Activated T-cell treated with anti-CD3 and anti-CD28 coated beads for 4 hours (primary cell): ENCODE results near the gene JOSD1.
"Not testable (repeated sequence)": the region's sequence is repeated elsewhere in the genome, so short reads cannot be mapped to it uniquely, and the experiment has no call there.

ENCODE experiments used
- DNase-seq: peaks from one replicate; pipeline ENCODE4 v3.0.0-alpha.2; 2020

Gene JOSD1

GRCh38 chr22:38675833-38676232 lies 24.9 kb downstream of the JOSD1 start:
- DNase-seq, result no peak

- no peak for DNase-seq
Measured at GRCh38 chr22:38674888-38675287, 25.9 kb downstream of the JOSD1 start.

- peak; percentile 9 for DNase-seq
Measured at GRCh38 chr22:38657045-38657909, 43.5 kb downstream of the JOSD1 start.

GRCh38 chr22:38656256-38657044 lies 44.3 kb downstream of the JOSD1 start, which contains the start of the genes CBY1 and FAM227A:
Gene CBY1 (plus strand): TSS chr22:38656638. CDS start chr22:38668055, 11,417 bp downstream.
Gene FAM227A (minus strand): TSS chr22:38656392. CDS start chr22:38650168, 6,224 bp downstream.
- DNase-seq, result peak; percentile 70

- DNase-seq, result no peak
Measured at GRCh38 chr22:38655519-38656255, 45.1 kb downstream of the JOSD1 start.

- DNase-seq, result no peak
Measured at GRCh38 chr22:38653741-38654140, 47.0 kb downstream of the JOSD1 start.

GRCh38 chr22:38652859-38653258 lies 47.9 kb downstream of the JOSD1 start:
- no peak for DNase-seq

- no peak for DNase-seq
Measured at GRCh38 chr22:38649841-38650522, 50.8 kb downstream of the JOSD1 start.

GRCh38 chr22:38645430-38645829 lies 55.3 kb downstream of the JOSD1 start:
- DNase-seq, result no peak

GRCh38 chr22:38644245-38644644 lies 56.5 kb downstream of the JOSD1 start:
- not testable (repeated sequence) for DNase-seq

- no peak for DNase-seq
Measured at GRCh38 chr22:38641476-38642040, 59.2 kb downstream of the JOSD1 start.

- no peak for DNase-seq
Measured at GRCh38 chr22:38638728-38639127, 62.0 kb downstream of the JOSD1 start.

- DNase-seq, result no peak
Measured at GRCh38 chr22:38638216-38638615, 62.5 kb downstream of the JOSD1 start.
